ENCODE measurements around the gene STXBP5L. TPM values are rescaled to one million over a fixed set of nuclear protein-coding genes. Genes with fewer than 3 reads are reported as not detected.

The STXBP5L gene
- total and polyA plus RNA-seq, 8 donors = 0.11 to 1.5 (median 0.54) TPM

DNA sequence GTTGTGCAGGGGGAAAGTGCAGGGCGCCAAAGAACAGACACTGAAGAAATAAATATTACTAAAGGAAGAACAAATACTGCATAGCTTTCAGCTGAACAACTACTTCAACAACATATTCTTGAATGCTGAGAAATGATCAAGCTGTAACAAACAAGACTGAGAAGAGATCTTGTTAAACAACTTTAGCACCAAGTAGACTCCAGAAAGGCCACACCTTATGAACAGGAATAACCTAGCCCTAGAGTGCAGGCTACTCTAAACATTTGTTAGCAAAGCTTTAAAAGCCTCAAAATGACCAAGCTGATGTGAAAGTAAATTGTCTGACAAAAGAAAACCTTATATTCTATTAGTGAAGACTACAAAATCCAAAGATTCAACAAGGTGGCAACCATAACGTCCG is 554.6 kb downstream of the STXBP5L start:
- 94 to 97% methylated on average over 3 of the region's 3 CpGs for WGBS, 2 donors
- no peaks in the 10 kb centered on the region for H3K27me3 ChIP-seq
- H3K27ac ChIP-seq = no peak overlapping the region
- no peaks in the 10 kb centered on the region for H3K36me3 ChIP-seq
- H3K9me3 ChIP-seq = no peaks in the 10 kb centered on the region
- FAIRE-seq (no peak), ATAC-seq (no peak), DNase-seq (no peak)
- TF ChIP-seq, protein P1, sequence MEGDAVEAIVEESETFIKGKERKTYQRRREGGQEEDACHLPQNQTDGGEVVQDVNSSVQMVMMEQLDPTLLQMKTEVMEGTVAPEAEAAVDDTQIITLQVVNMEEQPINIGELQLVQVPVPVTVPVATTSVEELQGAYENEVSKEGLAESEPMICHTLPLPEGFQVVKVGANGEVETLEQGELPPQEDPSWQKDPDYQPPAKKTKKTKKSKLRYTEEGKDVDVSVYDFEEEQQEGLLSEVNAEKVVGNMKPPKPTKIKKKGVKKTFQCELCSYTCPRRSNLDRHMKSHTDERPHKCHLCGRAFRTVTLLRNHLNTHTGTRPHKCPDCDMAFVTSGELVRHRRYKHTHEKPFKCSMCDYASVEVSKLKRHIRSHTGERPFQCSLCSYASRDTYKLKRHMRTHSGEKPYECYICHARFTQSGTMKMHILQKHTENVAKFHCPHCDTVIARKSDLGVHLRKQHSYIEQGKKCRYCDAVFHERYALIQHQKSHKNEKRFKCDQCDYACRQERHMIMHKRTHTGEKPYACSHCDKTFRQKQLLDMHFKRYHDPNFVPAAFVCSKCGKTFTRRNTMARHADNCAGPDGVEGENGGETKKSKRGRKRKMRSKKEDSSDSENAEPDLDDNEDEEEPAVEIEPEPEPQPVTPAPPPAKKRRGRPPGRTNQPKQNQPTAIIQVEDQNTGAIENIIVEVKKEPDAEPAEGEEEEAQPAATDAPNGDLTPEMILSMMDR (IDR thresholded peaks at IDR 0.05) = no peak
- intact Hi-C loops (cut with DNase I) = no loop called here
- H3K4me1 ChIP-seq = no peaks in the 10 kb centered on the region
- no peak overlapping the region for H3K4me3 ChIP-seq

DNA sequence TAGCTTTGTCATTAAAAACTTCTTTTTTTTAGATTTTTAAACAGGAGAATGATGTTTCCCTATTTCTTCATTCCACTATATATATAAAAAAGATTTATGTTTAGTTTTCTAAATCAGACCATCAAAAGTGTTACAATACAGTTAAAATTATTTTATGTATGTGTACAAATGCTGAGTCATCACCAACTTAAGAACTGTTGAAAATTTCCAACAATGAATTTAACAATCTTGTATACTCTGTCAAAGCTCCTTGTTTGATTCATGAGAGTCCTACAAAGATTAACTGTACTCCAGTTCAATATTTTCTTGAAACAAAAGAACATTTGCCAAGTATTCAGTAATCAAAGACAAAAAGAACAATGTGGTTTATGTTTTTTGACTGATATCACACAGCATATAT is 555.7 kb downstream of the STXBP5L start:
- ATAC-seq (no peak), FAIRE-seq (no peak), DNase-seq (no peak)
- no peaks in the 10 kb centered on the region for H3K9me3 ChIP-seq
- no peaks in the 10 kb centered on the region for H3K27me3 ChIP-seq
- intact Hi-C loops (cut with DNase I) = no loop called here
- no peaks in the 10 kb centered on the region for H3K36me3 ChIP-seq
- no peak overlapping the region for H3K4me3 ChIP-seq
- H3K4me1 ChIP-seq = no peaks in the 10 kb centered on the region
- H3K27ac ChIP-seq = no peak overlapping the region
- TF ChIP-seq, protein P1 (IDR thresholded peaks at IDR 0.05) = no peak

DNA sequence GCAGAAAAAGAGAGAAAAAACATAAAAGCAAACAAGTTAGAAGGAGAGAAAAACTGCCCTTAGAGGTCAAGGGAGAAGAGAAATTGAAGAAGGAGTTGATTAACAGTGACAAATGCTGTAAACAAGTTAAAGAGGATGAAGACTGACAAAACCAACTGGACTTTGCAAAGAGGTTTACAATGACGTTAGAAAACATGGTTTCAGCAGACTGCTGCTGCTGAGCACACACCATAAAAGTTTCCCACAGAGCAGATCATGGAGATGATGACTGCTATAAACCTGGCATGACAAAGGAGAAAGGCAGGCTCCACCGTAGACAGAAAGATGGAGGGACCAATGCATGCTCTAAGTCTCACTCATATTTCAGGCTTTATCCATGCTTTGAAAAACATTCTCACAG is 559.1 kb downstream of the STXBP5L start:
- Histone ChIP-seq H3K9me3 (no peaks in the 10 kb centered on the region), H3K27me3 (no peaks in the 10 kb centered on the region), H3K4me3 (no peak overlapping the region), H3K4me1 (no peaks in the 10 kb centered on the region), H3K27ac (no peak overlapping the region), H3K36me3 (no peaks in the 10 kb centered on the region)
- 79 to 85% methylated on average over 2 of the region's 2 CpGs for WGBS, 2 donors
- TF ChIP-seq, protein P1 (IDR thresholded peaks at IDR 0.05) = no peak
- FAIRE-seq (no peak), DNase-seq (no peak), ATAC-seq (no peak)
- intact Hi-C loops (cut with DNase I) = no loop called here

DNA sequence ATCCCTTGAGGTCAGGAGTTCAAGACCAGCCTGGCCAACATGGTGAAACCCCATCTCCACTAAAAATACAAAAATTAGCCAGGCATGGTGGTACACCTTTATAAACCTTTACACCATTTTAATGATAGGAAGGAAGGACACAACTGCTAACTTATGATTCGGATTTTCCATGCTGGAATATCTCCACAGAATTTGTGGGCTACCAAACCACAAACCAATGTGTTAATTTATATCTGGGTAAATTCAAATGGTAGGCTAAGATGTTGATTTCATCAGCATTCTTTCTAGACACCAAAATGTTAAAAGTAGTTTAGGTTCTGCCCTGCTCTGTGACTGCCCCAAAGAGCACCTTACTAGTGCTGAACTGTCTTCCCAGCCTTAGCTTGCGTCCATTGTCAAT is 565.0 kb downstream of the STXBP5L start:
- H3K27ac ChIP-seq = no peak overlapping the region
- H3K36me3 ChIP-seq = no peaks in the 10 kb centered on the region
- H3K4me1 ChIP-seq = no peaks in the 10 kb centered on the region
- ATAC-seq (no peak), FAIRE-seq (no peak), DNase-seq (no peak)
- H3K9me3 ChIP-seq = no peaks in the 10 kb centered on the region
- no peaks in the 10 kb centered on the region for H3K27me3 ChIP-seq
- no peak overlapping the region for H3K4me3 ChIP-seq
- TF ChIP-seq, protein P1 (IDR thresholded peaks at IDR 0.05) = no peak
- intact Hi-C loops (cut with DNase I) = no loop called here
- 94 to 96% methylated on average over 2 of the region's 2 CpGs for WGBS, 2 donors

Small RNA genes lying within 50 kb of the gene (microRNA-seq; reads per million reads assigned to microRNA genes)
- 0.39 to 0.59 reads per million in 2 donors for gene MIR5682

Other genes with a start within 250 kb of the STXBP5L start
- gene HGD, start 226.0 kb upstream of the STXBP5L start, total RNA-seq = 10 to 100 TPM in 4 of 6 donors, 1 to 10 TPM in 2; 9.7 to 27.7 (median 16.0) TPM
- gene HGD, start 226.0 kb upstream of the STXBP5L start, polyA plus RNA-seq = 10 to 100 TPM; 13.5 to 22.7 TPM
- 10 to 100 TPM in 2 of 6 donors, 1 to 10 TPM in 4; 6.8 to 14.8 (median 8.6) TPM for gene RABL3, start 165.7 kb upstream of the STXBP5L start, total RNA-seq
- gene RABL3, start 165.7 kb upstream of the STXBP5L start, polyA plus RNA-seq = 1 to 10 TPM; 2.1 to 7.1 TPM
- gene GTF2E1, start 165.5 kb upstream of the STXBP5L start, total RNA-seq = 1 to 10 TPM; 3.8 to 9.7 (median 7.7) TPM
- gene GTF2E1, start 165.5 kb upstream of the STXBP5L start, polyA plus RNA-seq = 1 to 10 TPM; 2.7 to 3.2 TPM

Measured in pancreas (tissue), 10 donors.